Peyer's patch (tissue), 4 donors: ENCODE results near the gene NFYB.

Experiments used
- CTCF ChIP-seq, 6 experiments: fragments of 450-650 bp in 4 of 6; fragments of 200-600 bp in 2 of 6; sonication (generic) in 1 of 6; IDR thresholded peaks; one replicate each; pipeline ENCODE4 v1.5.1; 2017 to 2019; ENCODE audit warnings: antibody characterized with exemption in 6 of 6, mild to moderate bottlenecking in 3 of 6, moderate library complexity in 1 of 6
- POLR2A ChIP-seq, 2 donors: fragments of 450-650 bp; IDR thresholded peaks; one replicate each; pipeline ENCODE4 v1.5.1; 2017; ENCODE audit warnings: antibody characterized with exemption in 2 of 2, mild to moderate bottlenecking in 2 of 2, moderate library complexity in 2 of 2

DNA sequence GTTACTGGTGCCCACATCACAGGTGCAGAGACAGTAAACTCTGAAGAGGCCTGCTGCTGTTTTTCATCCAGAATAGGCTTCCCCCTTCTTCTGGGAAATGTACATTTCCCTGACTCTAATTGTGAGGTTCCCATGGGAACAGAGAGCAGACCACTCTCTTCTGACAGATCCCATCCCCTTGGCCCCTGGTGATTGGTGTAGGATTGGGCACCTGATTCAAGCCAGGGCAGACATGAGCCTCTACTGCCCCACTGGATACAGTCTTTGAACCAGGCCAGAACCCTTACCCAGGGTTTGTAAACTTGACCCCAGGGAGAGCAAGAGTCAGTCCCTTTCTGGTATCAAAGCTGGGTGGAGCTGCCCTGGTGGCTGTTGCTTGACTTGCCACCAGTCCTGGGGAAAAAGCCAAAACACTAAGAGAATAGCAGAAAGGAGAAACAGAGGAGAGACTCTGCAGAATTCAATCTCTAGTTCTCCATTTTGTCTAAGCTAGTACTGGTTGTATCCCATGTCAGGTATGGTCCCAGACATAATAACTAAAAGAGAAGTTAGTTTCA lies 14.8 kb upstream of the NFYB start:
- TF ChIP-seq CTCF (IDR thresholded peaks at IDR 0.05) (no peak), POLR2A (IDR thresholded peaks at IDR 0.05) (no peak)
